ENCODE data around the gene SMURF2.

DNA sequence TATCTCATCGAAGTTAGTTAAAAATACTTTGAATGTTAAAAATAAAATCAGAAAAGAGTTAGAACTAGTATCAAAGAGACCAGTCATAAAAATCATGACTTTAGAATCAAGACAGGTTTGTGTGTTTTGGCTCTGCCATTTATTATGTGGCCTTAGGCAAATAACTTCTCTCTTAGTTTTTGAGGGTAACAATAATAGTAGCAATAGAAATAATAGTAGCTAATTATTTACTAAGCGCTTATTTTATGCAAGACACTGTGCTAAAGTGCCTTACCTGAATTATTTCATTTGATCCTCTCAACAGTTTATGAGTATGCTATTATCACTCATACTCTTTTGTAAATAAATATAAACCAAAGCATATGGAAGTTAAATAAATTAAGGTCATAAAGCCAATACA lies 77.0 kb downstream of the SMURF2 start:
- TF ChIP-seq PPARA (CRISPR knock-in tag; IDR thresholded peaks at IDR 0.05; ENCODE audit: borderline replicate concordance): no peak
- TF ChIP-seq, protein P1, sequence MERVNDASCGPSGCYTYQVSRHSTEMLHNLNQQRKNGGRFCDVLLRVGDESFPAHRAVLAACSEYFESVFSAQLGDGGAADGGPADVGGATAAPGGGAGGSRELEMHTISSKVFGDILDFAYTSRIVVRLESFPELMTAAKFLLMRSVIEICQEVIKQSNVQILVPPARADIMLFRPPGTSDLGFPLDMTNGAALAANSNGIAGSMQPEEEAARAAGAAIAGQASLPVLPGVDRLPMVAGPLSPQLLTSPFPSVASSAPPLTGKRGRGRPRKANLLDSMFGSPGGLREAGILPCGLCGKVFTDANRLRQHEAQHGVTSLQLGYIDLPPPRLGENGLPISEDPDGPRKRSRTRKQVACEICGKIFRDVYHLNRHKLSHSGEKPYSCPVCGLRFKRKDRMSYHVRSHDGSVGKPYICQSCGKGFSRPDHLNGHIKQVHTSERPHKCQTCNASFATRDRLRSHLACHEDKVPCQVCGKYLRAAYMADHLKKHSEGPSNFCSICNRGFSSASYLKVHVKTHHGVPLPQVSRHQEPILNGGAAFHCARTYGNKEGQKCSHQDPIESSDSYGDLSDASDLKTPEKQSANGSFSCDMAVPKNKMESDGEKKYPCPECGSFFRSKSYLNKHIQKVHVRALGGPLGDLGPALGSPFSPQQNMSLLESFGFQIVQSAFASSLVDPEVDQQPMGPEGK (CRISPR knock-in tag; IDR thresholded peaks at IDR 0.05; ENCODE audit: borderline replicate concordance): no peak
- no peak for TF ChIP-seq ISL1 (CRISPR knock-in tag; IDR thresholded peaks at IDR 0.05)
- TF ChIP-seq ARNTL (CRISPR knock-in tag; IDR thresholded peaks at IDR 0.05; ENCODE audit: borderline replicate concordance, low read depth): no peak
- TF ChIP-seq, protein P2, sequence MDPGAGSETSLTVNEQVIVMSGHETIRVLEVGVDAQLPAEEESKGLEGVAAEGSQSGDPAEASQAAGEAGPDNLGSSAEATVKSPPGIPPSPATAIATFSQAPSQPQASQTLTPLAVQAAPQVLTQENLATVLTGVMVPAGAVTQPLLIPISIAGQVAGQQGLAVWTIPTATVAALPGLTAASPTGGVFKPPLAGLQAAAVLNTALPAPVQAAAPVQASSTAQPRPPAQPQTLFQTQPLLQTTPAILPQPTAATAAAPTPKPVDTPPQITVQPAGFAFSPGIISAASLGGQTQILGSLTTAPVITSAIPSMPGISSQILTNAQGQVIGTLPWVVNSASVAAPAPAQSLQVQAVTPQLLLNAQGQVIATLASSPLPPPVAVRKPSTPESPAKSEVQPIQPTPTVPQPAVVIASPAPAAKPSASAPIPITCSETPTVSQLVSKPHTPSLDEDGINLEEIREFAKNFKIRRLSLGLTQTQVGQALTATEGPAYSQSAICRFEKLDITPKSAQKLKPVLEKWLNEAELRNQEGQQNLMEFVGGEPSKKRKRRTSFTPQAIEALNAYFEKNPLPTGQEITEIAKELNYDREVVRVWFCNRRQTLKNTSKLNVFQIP (CRISPR knock-in tag; IDR thresholded peaks at IDR 0.05; ENCODE audit: borderline replicate concordance, low read depth): no peak
- no peak for TF ChIP-seq ZFP3 (CRISPR knock-in tag; IDR thresholded peaks at IDR 0.05)
- TF ChIP-seq, protein P3, sequence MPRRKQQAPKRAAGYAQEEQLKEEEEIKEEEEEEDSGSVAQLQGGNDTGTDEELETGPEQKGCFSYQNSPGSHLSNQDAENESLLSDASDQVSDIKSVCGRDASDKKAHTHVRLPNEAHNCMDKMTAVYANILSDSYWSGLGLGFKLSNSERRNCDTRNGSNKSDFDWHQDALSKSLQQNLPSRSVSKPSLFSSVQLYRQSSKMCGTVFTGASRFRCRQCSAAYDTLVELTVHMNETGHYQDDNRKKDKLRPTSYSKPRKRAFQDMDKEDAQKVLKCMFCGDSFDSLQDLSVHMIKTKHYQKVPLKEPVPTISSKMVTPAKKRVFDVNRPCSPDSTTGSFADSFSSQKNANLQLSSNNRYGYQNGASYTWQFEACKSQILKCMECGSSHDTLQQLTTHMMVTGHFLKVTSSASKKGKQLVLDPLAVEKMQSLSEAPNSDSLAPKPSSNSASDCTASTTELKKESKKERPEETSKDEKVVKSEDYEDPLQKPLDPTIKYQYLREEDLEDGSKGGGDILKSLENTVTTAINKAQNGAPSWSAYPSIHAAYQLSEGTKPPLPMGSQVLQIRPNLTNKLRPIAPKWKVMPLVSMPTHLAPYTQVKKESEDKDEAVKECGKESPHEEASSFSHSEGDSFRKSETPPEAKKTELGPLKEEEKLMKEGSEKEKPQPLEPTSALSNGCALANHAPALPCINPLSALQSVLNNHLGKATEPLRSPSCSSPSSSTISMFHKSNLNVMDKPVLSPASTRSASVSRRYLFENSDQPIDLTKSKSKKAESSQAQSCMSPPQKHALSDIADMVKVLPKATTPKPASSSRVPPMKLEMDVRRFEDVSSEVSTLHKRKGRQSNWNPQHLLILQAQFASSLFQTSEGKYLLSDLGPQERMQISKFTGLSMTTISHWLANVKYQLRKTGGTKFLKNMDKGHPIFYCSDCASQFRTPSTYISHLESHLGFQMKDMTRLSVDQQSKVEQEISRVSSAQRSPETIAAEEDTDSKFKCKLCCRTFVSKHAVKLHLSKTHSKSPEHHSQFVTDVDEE (CRISPR knock-in tag; IDR thresholded peaks at IDR 0.05): no peak
- TF ChIP-seq ESRRG (CRISPR knock-in tag; IDR thresholded peaks at IDR 0.05): no peak
- no peak for TF ChIP-seq ZNF565 (CRISPR knock-in tag; conservative IDR thresholded peaks at IDR 0.05; ENCODE audit: low read depth)
- no peak for TF ChIP-seq ZC3H10 (CRISPR knock-in tag; IDR thresholded peaks at IDR 0.05)
- TF ChIP-seq TOX (CRISPR knock-in tag; IDR thresholded peaks at IDR 0.05; ENCODE audit: borderline replicate concordance): no peak
